PFSK-1 (cell line): ENCODE data around the gene HTRA3.

Source experiments
- FOXP2 ChIP-seq: optimal IDR thresholded peaks from 2 replicates; pipeline ENCODE3; 2011; ENCODE audit warnings: borderline replicate concordance, control low read depth, inconsistent platforms; ENCODE audit not compliant: insufficient read depth; ENCODE audit errors: extremely low read length, extremely low read depth
- POLR2AphosphoS5 ChIP-seq: IDR thresholded peaks from 2 replicates; pipeline ENCODE4 v1.6.1; 2012; ENCODE audit warnings: low read depth, mild to moderate bottlenecking, control low read depth, low read length, moderate library complexity
- SIN3A ChIP-seq: IDR thresholded peaks from 2 replicates; pipeline ENCODE4 v1.6.1; 2012; ENCODE audit warnings: mild to moderate bottlenecking, low read length, moderate library complexity, borderline replicate concordance; ENCODE audit not compliant: insufficient read depth
- TAF1 ChIP-seq: IDR thresholded peaks from 2 replicates; pipeline ENCODE4 v1.6.1; 2012; ENCODE audit warnings: low read length, control low read depth, borderline replicate concordance; ENCODE audit not compliant: insufficient read depth
- TF ChIP-seq, protein P1 (sequence below), 2 experiments: IDR thresholded peaks; 2 replicates each; pipeline versions ENCODE4 v1.6.1 to v1.8.0; 2011 to 2012; ENCODE audit warnings: low read depth in 2 of 2, low read length in 2 of 2, control low read depth in 1 of 2, inconsistent platforms in 1 of 2, mild to moderate bottlenecking in 1 of 2, moderate library complexity in 1 of 2; ENCODE audit not compliant: insufficient read depth in 1 of 2

Gene HTRA3

DNA sequence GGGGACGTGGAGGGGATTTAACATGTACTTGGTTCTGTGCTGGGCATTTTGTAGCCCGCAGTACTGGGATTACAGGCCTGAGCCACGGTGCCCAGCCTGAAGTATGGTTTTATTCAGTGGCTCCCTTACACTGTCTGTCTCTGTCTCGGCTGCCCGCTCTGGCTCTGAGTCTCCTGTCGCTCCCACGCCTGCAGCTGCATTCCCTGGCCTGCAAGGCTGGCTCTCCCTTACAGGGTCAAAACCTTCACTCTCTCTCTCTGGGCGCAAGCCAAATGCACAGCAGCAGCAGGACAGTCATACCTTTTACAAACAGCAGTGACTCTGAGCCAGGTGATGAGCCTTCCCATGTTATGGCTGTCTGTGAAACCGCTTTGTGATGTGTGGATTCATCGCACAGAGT is 72.1 kb downstream of the HTRA3 start:
- TF ChIP-seq POLR2AphosphoS5 (no peak), SIN3A (no peak), TAF1 (no peak), FOXP2 (no peak)
- TF ChIP-seq, protein P1, sequence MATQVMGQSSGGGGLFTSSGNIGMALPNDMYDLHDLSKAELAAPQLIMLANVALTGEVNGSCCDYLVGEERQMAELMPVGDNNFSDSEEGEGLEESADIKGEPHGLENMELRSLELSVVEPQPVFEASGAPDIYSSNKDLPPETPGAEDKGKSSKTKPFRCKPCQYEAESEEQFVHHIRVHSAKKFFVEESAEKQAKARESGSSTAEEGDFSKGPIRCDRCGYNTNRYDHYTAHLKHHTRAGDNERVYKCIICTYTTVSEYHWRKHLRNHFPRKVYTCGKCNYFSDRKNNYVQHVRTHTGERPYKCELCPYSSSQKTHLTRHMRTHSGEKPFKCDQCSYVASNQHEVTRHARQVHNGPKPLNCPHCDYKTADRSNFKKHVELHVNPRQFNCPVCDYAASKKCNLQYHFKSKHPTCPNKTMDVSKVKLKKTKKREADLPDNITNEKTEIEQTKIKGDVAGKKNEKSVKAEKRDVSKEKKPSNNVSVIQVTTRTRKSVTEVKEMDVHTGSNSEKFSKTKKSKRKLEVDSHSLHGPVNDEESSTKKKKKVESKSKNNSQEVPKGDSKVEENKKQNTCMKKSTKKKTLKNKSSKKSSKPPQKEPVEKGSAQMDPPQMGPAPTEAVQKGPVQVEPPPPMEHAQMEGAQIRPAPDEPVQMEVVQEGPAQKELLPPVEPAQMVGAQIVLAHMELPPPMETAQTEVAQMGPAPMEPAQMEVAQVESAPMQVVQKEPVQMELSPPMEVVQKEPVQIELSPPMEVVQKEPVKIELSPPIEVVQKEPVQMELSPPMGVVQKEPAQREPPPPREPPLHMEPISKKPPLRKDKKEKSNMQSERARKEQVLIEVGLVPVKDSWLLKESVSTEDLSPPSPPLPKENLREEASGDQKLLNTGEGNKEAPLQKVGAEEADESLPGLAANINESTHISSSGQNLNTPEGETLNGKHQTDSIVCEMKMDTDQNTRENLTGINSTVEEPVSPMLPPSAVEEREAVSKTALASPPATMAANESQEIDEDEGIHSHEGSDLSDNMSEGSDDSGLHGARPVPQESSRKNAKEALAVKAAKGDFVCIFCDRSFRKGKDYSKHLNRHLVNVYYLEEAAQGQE (IDR thresholded peaks at IDR 0.05; ENCODE audit: insufficient read depth in 1 of 2, low read depth in 2 of 2, low read length in 2 of 2), result no peak

DNA sequence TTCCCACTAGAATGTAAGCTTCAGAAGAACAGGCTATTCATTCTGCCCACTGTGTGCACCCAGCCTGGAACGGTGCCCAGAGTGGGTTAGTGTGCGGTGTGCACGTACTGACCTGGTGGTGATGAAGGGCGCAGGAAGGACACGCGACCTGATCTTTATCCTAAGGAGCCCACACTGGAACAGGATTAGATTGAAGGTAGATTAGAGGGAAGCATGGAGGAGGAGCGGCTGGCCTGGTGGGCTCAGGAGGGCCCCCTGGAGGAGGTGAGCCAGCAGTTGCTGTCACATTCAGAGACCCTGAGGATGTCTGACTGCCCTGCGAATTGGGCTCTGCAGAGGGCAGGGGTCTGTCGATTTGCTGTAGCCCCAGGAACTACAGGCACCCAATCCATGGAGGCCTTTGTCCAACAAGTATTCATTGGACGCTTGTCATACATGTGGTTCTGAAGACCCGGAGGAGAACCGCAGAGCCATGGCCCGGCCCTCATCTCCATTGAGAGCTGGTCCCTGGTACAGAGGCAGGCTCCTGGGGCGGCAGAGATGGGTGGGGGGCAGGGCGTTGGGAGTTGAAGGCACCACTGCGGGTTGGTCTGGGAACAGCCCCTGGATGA is 73.2 kb downstream of the HTRA3 start:
- TF ChIP-seq TAF1 (no peak), FOXP2 (no peak)
- TF ChIP-seq, protein P1 (IDR thresholded peaks at IDR 0.05; ENCODE audit: insufficient read depth in 1 of 2, low read depth in 2 of 2, low read length in 2 of 2), result no peak

DNA sequence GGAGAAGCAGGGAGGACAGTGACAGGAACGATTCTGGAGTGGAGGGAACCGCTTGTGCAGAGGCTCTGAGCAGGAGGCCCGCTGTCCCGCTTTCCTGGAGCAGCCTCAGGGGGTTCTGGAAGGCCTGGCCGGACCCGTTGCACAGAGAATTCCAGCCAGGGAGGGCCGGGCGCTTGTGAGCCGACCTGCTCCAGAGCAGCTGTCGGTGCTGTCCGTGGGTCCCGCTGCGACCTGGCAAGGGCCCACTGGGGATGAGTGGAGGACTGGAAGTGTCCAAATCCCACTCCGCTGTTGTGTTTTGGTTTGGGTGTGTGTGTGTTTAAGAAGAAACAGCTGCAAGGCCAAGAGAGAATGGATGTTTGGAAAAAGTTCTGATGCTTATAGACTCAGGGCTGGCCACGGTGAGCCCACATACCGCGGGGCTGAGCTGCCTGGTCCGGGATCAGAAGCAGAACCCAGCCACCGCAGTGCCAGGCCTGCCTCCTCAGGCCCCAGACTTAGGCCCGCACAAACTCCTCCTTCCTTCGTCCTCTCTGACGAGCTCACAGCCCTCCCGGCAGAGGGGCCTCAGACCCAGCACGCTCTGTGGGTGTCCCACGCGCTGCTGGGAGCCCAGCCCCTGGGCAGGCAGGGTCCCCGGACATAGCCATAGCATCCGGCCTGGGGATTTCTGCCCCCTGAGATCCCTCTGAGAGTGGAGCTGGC is 73.9 kb downstream of the HTRA3 start:
- TF ChIP-seq SIN3A (no peak), TAF1 (no peak), FOXP2 (no peak), POLR2AphosphoS5 (no peak)
- TF ChIP-seq, protein P1 (IDR thresholded peaks at IDR 0.05; ENCODE audit: insufficient read depth in 1 of 2, low read depth in 2 of 2, low read length in 2 of 2), result no peak

DNA sequence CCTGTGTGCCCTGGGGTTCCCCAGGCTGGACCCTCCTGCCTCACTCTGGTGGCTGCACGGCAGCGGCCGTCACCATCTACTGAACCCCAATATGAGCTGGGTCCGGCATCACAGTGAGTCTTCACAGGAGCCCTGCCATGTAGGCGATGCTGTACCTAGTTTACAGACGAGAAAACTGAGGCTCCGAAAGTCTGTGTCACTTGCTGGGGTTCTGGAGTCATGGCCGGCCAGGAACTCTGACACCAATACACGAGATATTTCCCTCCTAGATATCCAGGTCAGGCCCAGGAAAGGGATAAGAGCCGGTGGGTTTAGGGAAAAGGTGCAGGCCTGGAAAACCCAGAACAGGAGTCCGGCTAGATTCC is 74.4 kb downstream of the HTRA3 start:
- TF ChIP-seq TAF1 (no peak), POLR2AphosphoS5 (no peak), FOXP2 (no peak), SIN3A (no peak)
- TF ChIP-seq, protein P1 (IDR thresholded peaks at IDR 0.05; ENCODE audit: insufficient read depth in 1 of 2, low read depth in 2 of 2, low read length in 2 of 2), result no peak
